Gastrocnemius medialis (tissue), 4 donors: Measurements from ENCODE around the gene GRM4. TPM values are rescaled to one million over a fixed set of nuclear protein-coding genes. Genes with fewer than 3 reads are reported as not detected.

Experiments used
- ATAC-seq, 2 donors: fragments of 150-250 bp; one replicate each; pipeline ENCODE4 v1.9.1; 2016
- DNase-seq, 2 donors: peaks; one replicate each; pipeline ENCODE4 v3.0.0-alpha.2; 2019
- H3K27ac ChIP-seq, 4 donors: fragments of 200-600 bp; sonication (generic); 1 replicate in 1 of 4; 2 replicates in 3 of 4; pipeline ENCODE4 v1.5.1; 2016 to 2018; ENCODE audit warnings: mild to moderate bottlenecking in 2 of 4, moderate library complexity in 1 of 4
- H3K27me3 ChIP-seq, 3 donors: fragments of 200-600 bp; sonication (generic) in 2 of 3; 1 replicate in 1 of 3; 2 replicates in 2 of 3; pipeline versions ENCODE4 v1.5.1 to v1.6.0; 2016 to 2019; ENCODE audit warnings: mild to moderate bottlenecking in 1 of 3, moderate library complexity in 1 of 3
- H3K36me3 ChIP-seq, 2 donors: fragments of 200-600 bp; sonication (generic) in 1 of 2; one replicate each; pipeline ENCODE4 v1.5.1; 2017 to 2018
- H3K4me1 ChIP-seq, 2 donors: fragments of 200-600 bp; sonication (generic) in 1 of 2; one replicate each; pipeline ENCODE4 v1.5.1; 2016 to 2017; ENCODE audit warnings: mild to moderate bottlenecking in 2 of 2
- H3K4me3 ChIP-seq, 4 donors: fragments of 200-600 bp; sonication (generic) in 3 of 4; 1 replicate in 1 of 4; 2 replicates in 3 of 4; pipeline ENCODE4 v1.5.1; 2016 to 2019; ENCODE audit warnings: mild to moderate bottlenecking in 2 of 4
- H3K9me3 ChIP-seq, 3 donors: fragments of 200-600 bp; sonication (generic) in 2 of 3; 1 replicate in 1 of 3; 2 replicates in 2 of 3; pipeline ENCODE4 v1.5.1; 2016 to 2019
- CTCF ChIP-seq, 5 experiments: fragments of 450-650 bp in 3 of 5; fragments of 200-600 bp in 2 of 5; sonication (generic) in 2 of 5; IDR thresholded peaks in 4 of 5; conservative IDR thresholded peaks in 1 of 5; 1 replicate in 4 of 5; 2 replicates in 1 of 5; pipeline ENCODE4 v1.5.1; 2016 to 2019; ENCODE audit warnings: antibody characterized with exemption in 5 of 5, mild to moderate bottlenecking in 3 of 5, moderate library complexity in 3 of 5
- POLR2A ChIP-seq, 2 donors: fragments of 450-650 bp; IDR thresholded peaks; one replicate each; pipeline ENCODE4 v1.6.1; 2017; ENCODE audit warnings: antibody characterized with exemption in 2 of 2, mild to moderate bottlenecking in 2 of 2, moderate library complexity in 2 of 2
- in situ Hi-C, 4 donors: fragments of 200-750 bp; cut with MboI; loops; one replicate each; pipeline versions ENCODE4 v1.15.0 to v1.8.0; 2017; ENCODE audit warnings: low sequenced_read_pairs in 4 of 4
- intact Hi-C: fragments of 100-400 bp; cut with DNase I; formaldehyde crosslinking; loops from one replicate; pipeline ENCODE4 v1.15.1; 2023; ENCODE audit warnings: low total_unique reads
- total RNA-seq, 4 donors: library from RNA; depleted of rRNA; stranded (reverse); fragments of >200 nt; gene quantifications; one replicate each; pipeline versions ENCODE4 v1.1.0 to v1.2.3, GENCODE V29; 2016

GRM4 gene
- total RNA-seq, 4 donors from 2014 or later = 0.03 TPM; not detected in 3

GRCh38 chr6:34132486-34133185, 13.3 kb downstream of the GRM4 start:
- ATAC-seq (no peak), DNase-seq (no peak)
- H3K27ac ChIP-seq = no peak overlapping the region
- peaks cover 3 to 29% (median 14%) of the 10 kb centered on the region in 3 donors for H3K27me3 ChIP-seq
- no peaks in the 10 kb centered on the region for H3K36me3 ChIP-seq
- intact Hi-C loops (no loop called here), in situ Hi-C loops (no loop called here)
- H3K4me1 ChIP-seq = no peaks in the 10 kb centered on the region
- no peak overlapping the region for H3K4me3 ChIP-seq
- no peak for TF ChIP-seq POLR2A (IDR thresholded peaks at IDR 0.05)
- TF ChIP-seq CTCF (IDR thresholded peaks at IDR 0.05 in 4 of 5, conservative IDR thresholded peaks at IDR 0.05 in 1 of 5) = no peak
- H3K9me3 ChIP-seq = no peaks in the 10 kb centered on the region

GRCh38 chr6:34131326-34132290, 14.3 kb downstream of the GRM4 start:
- no peak for ATAC-seq
- intact Hi-C loops = no loop called here
- H3K36me3 ChIP-seq = no peaks in the 10 kb centered on the region
- no peak overlapping the region for H3K27ac ChIP-seq
- DNase-seq = no peak
- H3K9me3 ChIP-seq = no peaks in the 10 kb centered on the region
- in situ Hi-C loops = no loop called here
- peaks cover 3 to 29% (median 10%) of the 10 kb centered on the region in 3 donors for H3K27me3 ChIP-seq
- TF ChIP-seq CTCF (IDR thresholded peaks at IDR 0.05 in 4 of 5, conservative IDR thresholded peaks at IDR 0.05 in 1 of 5) = no peak
- no peak for TF ChIP-seq POLR2A (IDR thresholded peaks at IDR 0.05)
- no peak overlapping the region for H3K4me3 ChIP-seq
- H3K4me1 ChIP-seq = no peaks in the 10 kb centered on the region

- Histone ChIP-seq H3K9me3 (no peaks in the 10 kb centered on the region), H3K4me1 (no peaks in the 10 kb centered on the region), H3K4me3 (no peak overlapping the region), H3K27ac (no peak overlapping the region), H3K27me3 (peaks cover 3 to 24% (median 10%) of the 10 kb centered on the region in 3 donors), H3K36me3 (no peaks in the 10 kb centered on the region)
- ATAC-seq (no peak), DNase-seq (no peak)
- intact Hi-C loops = no loop called here
- in situ Hi-C loops = no loop called here
- TF ChIP-seq POLR2A (IDR thresholded peaks at IDR 0.05) (no peak), CTCF (IDR thresholded peaks at IDR 0.05 in 4 of 5, conservative IDR thresholded peaks at IDR 0.05 in 1 of 5) (no peak)
Measured at GRCh38 chr6:34130862-34131261, 15.0 kb downstream of the GRM4 start.

- H3K36me3 ChIP-seq = no peaks in the 10 kb centered on the region
- no peaks in the 10 kb centered on the region for H3K4me1 ChIP-seq
- intact Hi-C loops = no loop called here
- TF ChIP-seq POLR2A (IDR thresholded peaks at IDR 0.05) (no peak), CTCF (IDR thresholded peaks at IDR 0.05 in 4 of 5, conservative IDR thresholded peaks at IDR 0.05 in 1 of 5) (no peak)
- H3K27me3 ChIP-seq = peaks cover 0 to 17% (median 4%) of the 10 kb centered on the region in 3 donors
- in situ Hi-C loops = no loop called here
- no peak for ATAC-seq
- H3K27ac ChIP-seq = no peak overlapping the region
- no peak overlapping the region for H3K4me3 ChIP-seq
- no peaks in the 10 kb centered on the region for H3K9me3 ChIP-seq
- DNase-seq = no peak
Measured at GRCh38 chr6:34129753-34130152, 16.1 kb downstream of the GRM4 start.
